Osteoblast (primary cell): ENCODE results near the gene STX1B. TPM values are rescaled to one million over a fixed set of nuclear protein-coding genes. Genes with fewer than 3 reads are reported as not detected.

ENCODE experiments used
- DNase-seq: peaks from one replicate; pipeline ENCODE4 v3.0.0; 2011; ENCODE audit warnings: low spot score, mixed read lengths; ENCODE audit not compliant: insufficient read length; ENCODE audit errors: missing footprints
- H2AFZ ChIP-seq: 2 replicates; pipeline ENCODE4 v1.6.0; 2011; ENCODE audit warnings: mild to moderate bottlenecking, low read length
- H3K27ac ChIP-seq: 2 replicates; pipeline ENCODE4 v1.5.1; 2011; ENCODE audit warnings: mild to moderate bottlenecking, low read depth, low read length, moderate library complexity
- H3K27me3 ChIP-seq: 2 replicates; pipeline ENCODE4 v1.6.0; 2012; ENCODE audit warnings: mild to moderate bottlenecking, control low read depth, inconsistent platforms, low read length, moderate library complexity; ENCODE audit not compliant: insufficient read depth
- H3K36me3 ChIP-seq: 2 replicates; pipeline ENCODE4 v1.5.1; 2011; ENCODE audit warnings: mild to moderate bottlenecking, low read length, control low read depth, moderate library complexity; ENCODE audit not compliant: insufficient read depth
- H3K4me1 ChIP-seq: 2 replicates; pipeline ENCODE4 v1.5.1; 2011; ENCODE audit warnings: mild to moderate bottlenecking, low read length, control low read depth, moderate library complexity; ENCODE audit not compliant: insufficient read depth
- H3K4me2 ChIP-seq: 2 replicates; pipeline ENCODE4 v1.6.0; 2011; ENCODE audit warnings: mild to moderate bottlenecking, low read length; ENCODE audit not compliant: insufficient read depth
- H3K4me3 ChIP-seq: fragments of 200-600 bp; sonication (generic); 3 replicates; pipeline ENCODE4 v1.5.1; 2012; ENCODE audit warnings: mild to moderate bottlenecking, low read length, inconsistent platforms; ENCODE audit not compliant: insufficient read depth
- H3K79me2 ChIP-seq: 2 replicates; pipeline ENCODE4 v1.6.0; 2012; ENCODE audit warnings: mild to moderate bottlenecking, low read length, control low read depth, inconsistent platforms; ENCODE audit not compliant: insufficient read depth
- H3K9me3 ChIP-seq: 2 replicates; pipeline ENCODE4 v1.5.1; 2011; ENCODE audit warnings: low read depth, low read length, control low read depth
- H4K20me1 ChIP-seq: 2 replicates; pipeline ENCODE4 v1.6.0; 2012; ENCODE audit warnings: mild to moderate bottlenecking, low read length, control low read depth; ENCODE audit not compliant: insufficient read depth
- CTCF ChIP-seq: IDR thresholded peaks from 2 replicates; pipeline ENCODE4 v1.5.1; 2011; ENCODE audit warnings: mild to moderate bottlenecking, low read depth, low read length, moderate library complexity; ENCODE audit errors: extremely low read depth
- total RNA-seq: library from RNA; depleted of rRNA; stranded (reverse); fragments of >200 nt; gene quantifications from 2 replicates; pipeline ENCODE4 v1.2.3, GENCODE V29; 2012

The STX1B gene
- total RNA-seq, 1 donor: 0.72 TPM

GRCh38 chr16:30991052-30991451 is 19.4 kb downstream of the STX1B start:
- Histone ChIP-seq H3K79me2 (no peaks in the 10 kb centered on the region), H2AFZ (no peak overlapping the region), H3K9me3 (no peaks in the 10 kb centered on the region), H4K20me1 (no peaks in the 10 kb centered on the region), H3K27ac (no peak overlapping the region), H3K4me2 (no peak overlapping the region), H3K4me1 (no peaks in the 10 kb centered on the region), H3K36me3 (no peaks in the 10 kb centered on the region), H3K27me3 (no peaks in the 10 kb centered on the region), H3K4me3 (no peak overlapping the region)
- no peak for DNase-seq
- no peak for TF ChIP-seq CTCF

GRCh38 chr16:30990105-30990504 is 20.3 kb downstream of the STX1B start:
- H3K4me2 ChIP-seq: no peak overlapping the region
- no peak for DNase-seq
- H3K4me1 ChIP-seq: peaks cover 7% of the 10 kb centered on the region
- no peak overlapping the region for H3K27ac ChIP-seq
- no peaks in the 10 kb centered on the region for H3K9me3 ChIP-seq
- no peak for TF ChIP-seq CTCF
- no peaks in the 10 kb centered on the region for H3K27me3 ChIP-seq
- no peak overlapping the region for H3K4me3 ChIP-seq
- no peaks in the 10 kb centered on the region for H3K79me2 ChIP-seq
- H3K36me3 ChIP-seq: no peaks in the 10 kb centered on the region
- no peaks in the 10 kb centered on the region for H4K20me1 ChIP-seq
- no peak overlapping the region for H2AFZ ChIP-seq

GRCh38 chr16:30989469-30990047 is 20.9 kb downstream of the STX1B start:
- TF ChIP-seq CTCF: no peak

GRCh38 chr16:30987581-30988190 is 22.8 kb downstream of the STX1B start:
- H3K79me2 ChIP-seq: no peaks in the 10 kb centered on the region
- no peaks in the 10 kb centered on the region for H4K20me1 ChIP-seq
- no peaks in the 10 kb centered on the region for H3K9me3 ChIP-seq
- H3K4me3 ChIP-seq: no peak overlapping the region
- no peak for DNase-seq
- no peak overlapping the region for H2AFZ ChIP-seq
- H3K4me1 ChIP-seq: peaks cover 11% of the 10 kb centered on the region
- H3K36me3 ChIP-seq: peaks cover 10% of the 10 kb centered on the region
- no peak overlapping the region for H3K4me2 ChIP-seq
- no peak for TF ChIP-seq CTCF
- no peak overlapping the region for H3K27ac ChIP-seq
- no peaks in the 10 kb centered on the region for H3K27me3 ChIP-seq

More at GRCh38 chr16:30989469-30990047, 20.9 kb downstream of the STX1B start:
- no peak overlapping the region for H3K4me3 ChIP-seq
- no peak for DNase-seq
- no peaks in the 10 kb centered on the region for H3K9me3 ChIP-seq
- no peak overlapping the region for H2AFZ ChIP-seq
- no peaks in the 10 kb centered on the region for H3K27me3 ChIP-seq
- peaks cover 8% of the 10 kb centered on the region for H3K4me1 ChIP-seq
- H4K20me1 ChIP-seq: no peaks in the 10 kb centered on the region
- no peak overlapping the region for H3K27ac ChIP-seq
- no peak overlapping the region for H3K4me2 ChIP-seq
- H3K79me2 ChIP-seq: no peaks in the 10 kb centered on the region
- peaks cover 3% of the 10 kb centered on the region for H3K36me3 ChIP-seq
